GM19193 (cell line): Measurements from ENCODE around the gene CCDC180.

Experiments
- POLR2A ChIP-seq: IDR thresholded peaks from 4 replicates; pipeline ENCODE4 v1.6.1; 2011; ENCODE audit not compliant: insufficient read depth, insufficient read length; ENCODE audit errors: extremely low read depth

The CCDC180 gene

DNA sequence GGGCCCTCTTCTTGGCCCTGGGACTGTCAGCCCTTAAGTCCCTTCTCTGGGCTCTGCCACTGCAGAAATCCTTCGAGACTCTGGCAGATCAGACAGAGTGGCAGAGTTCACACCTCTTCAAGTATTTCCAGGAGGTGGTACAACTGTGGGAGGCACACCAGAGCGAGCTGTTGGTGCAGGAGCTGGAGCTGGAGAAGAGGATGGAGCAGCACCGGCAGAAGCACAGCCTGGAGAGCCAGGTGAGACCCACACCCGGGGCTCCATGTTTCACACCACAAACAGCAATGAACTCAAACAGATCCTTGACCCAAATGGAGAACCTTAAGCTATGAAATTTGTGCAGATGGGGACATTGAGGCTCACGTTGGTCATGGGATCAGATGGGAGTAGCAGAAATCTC is 17.5 kb downstream of the CCDC180 start:
- no peak for TF ChIP-seq POLR2A

DNA sequence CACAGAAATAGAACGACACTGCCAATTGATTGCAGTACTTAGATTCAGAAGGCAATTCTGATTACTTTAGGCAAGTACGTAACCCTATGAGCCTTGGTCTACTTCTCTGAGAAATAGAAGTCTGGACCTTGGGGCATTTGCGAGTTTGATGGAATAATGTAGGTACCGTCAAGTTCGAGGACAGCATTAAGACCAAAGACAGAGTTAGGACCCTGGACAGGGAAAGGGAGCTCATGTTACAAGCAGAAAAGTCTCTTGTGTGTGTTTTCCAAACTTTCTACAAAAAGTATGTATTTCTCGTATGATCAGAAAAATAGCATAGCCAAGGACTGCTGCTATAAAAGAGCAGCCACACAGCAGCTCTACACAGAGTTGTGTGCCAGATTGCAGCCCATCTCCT is 20.1 kb downstream of the CCDC180 start:
- no peak for TF ChIP-seq POLR2A

DNA sequence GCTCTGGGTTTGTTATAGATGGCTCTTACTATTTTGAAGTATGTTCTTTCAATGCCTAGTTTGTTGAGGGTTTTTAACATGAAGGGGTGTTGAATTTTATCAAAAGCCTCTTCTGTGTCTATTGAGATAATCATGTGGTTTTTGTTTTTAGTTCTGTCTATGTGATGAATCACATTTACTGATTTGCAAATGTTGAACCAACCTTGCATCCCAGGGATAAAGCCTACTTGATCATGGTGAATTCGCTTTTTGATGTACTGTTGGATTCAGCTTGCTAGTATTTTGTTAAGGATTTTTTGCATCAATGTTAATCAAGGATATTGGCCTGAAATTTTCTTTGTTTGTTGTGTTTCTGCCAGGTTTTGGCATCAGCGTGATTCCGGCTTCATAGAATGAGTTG is 25.5 kb downstream of the CCDC180 start:
- TF ChIP-seq POLR2A, result no peak

DNA sequence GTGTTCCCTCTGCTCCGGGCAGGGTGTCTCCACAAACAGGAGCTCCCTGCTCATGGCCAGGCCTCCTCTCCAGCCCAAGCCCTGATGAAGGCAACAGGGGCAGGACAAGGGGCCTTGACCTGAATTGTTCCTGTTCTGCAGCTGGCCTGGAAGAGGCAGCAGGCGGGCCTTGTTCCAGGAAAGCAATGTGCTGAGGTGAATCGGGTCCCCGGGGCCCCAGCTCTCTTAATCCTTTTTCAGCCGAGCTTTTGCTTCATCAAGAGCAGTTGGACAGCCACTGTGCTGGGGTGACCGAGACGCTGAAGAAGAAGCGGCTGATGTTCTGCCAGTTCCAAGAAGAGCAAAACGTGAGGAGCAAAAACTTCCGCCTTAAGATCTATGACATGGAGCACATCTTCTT is 41.4 kb downstream of the CCDC180 start:
- no peak for TF ChIP-seq POLR2A

DNA sequence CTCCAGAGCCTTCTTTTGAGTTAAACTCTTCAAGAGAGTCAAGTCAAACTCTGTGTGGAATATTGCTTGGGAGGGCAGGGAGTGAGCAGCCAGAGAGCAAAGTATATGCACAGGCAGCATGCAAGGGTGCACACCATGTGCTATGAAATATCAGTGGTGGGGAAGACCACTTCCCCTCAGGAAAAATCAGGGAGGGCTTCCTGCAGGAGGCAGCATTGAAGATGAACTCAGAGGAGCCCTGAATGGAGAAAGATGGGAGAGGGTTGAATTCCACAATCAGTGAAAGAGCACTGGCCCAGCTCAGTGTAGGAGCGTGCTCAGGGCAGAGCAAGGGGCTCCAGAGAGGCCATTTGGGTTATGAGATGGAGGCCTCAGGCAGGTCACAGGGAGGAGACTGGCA is 41.9 kb downstream of the CCDC180 start:
- TF ChIP-seq POLR2A, result no peak

DNA sequence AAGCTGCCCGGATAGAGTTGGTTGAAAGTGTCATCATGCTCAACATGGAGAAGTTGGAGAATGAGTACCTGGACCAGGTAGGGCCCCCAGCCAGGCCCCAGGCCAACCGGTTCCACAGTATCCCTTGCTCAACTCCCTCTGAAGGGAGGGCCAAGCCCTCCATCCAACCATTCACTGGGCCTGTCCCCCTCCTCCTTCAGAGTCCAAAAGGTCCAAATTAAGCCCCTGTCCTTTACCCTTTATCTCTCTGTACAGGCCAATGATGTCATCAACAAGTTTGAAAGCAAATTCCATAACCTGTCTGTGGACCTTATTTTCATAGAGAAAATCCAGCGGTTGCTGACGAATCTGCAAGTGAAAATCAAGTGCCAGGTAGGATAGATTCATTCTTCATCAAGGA is 47.2 kb downstream of the CCDC180 start:
- no peak for TF ChIP-seq POLR2A

DNA sequence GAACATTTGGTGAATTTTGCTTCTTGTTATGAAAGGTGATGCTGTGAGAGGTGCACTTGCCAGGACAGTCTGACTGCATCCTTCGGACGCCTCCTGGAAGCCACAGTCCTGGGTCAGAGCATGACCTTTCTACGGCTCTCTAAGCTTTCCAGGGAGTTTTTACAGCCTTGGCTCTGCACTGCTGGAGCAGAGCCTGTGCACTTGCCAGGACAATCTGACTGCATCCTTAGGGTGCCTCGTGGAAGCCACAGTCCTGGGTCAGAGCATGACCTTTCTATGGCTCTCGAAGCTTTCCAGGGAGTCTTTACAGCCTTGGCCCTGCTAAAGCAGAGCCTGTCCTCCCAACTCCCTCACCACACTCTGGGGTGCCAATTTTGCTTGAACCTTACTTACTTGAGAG is 49.6 kb downstream of the CCDC180 start:
- TF ChIP-seq POLR2A, result no peak
